Tibial artery (tissue), 4 donors: ENCODE measurements around the gene CCIN.

ENCODE experiments used
- DNase-seq, 2 donors: peaks; one replicate each; pipeline ENCODE4 v3.0.0-alpha.2; 2019
- H3K27ac ChIP-seq, 2 donors: fragments of 200-600 bp; sonication (generic) in 1 of 2; 1 replicate in 1 of 2; 2 replicates in 1 of 2; pipeline ENCODE4 v1.5.1; 2018 to 2019; ENCODE audit warnings: mild to moderate bottlenecking in 1 of 2
- H3K27me3 ChIP-seq, 2 donors: fragments of 200-600 bp; sonication (generic) in 1 of 2; one replicate each; pipeline versions ENCODE4 v1.5.1 to v1.6.0; 2016 to 2019
- H3K36me3 ChIP-seq, 3 donors: fragments of 200-600 bp; sonication (generic) in 2 of 3; one replicate each; pipeline ENCODE4 v1.5.1; 2016 to 2019; ENCODE audit warnings: mild to moderate bottlenecking in 2 of 3
- H3K4me1 ChIP-seq, 4 donors: fragments of 200-600 bp; sonication (generic) in 2 of 4; 1 replicate in 3 of 4; 2 replicates in 1 of 4; pipeline ENCODE4 v1.5.1; 2016 to 2019
- H3K4me3 ChIP-seq, 2 donors: fragments of 200-600 bp; sonication (generic) in 1 of 2; 1 replicate in 1 of 2; 2 replicates in 1 of 2; pipeline ENCODE4 v1.5.1; 2018 to 2019; ENCODE audit warnings: mild to moderate bottlenecking in 2 of 2
- H3K9me3 ChIP-seq, 3 donors: fragments of 200-600 bp; sonication (generic) in 1 of 3; one replicate each; pipeline ENCODE4 v1.5.1; 2016 to 2019
- intact Hi-C: fragments of 100-400 bp; cut with DNase I; formaldehyde crosslinking; loops from one replicate; pipeline ENCODE4 v1.15.0; 2023; ENCODE audit warnings: low total_unique reads
- TF ChIP-seq, protein P1 (sequence below), 2 experiments: fragments of 200-600 bp in 1 of 2; fragments of 450-650 bp in 1 of 2; IDR thresholded peaks; one replicate each; pipeline ENCODE4 v1.5.1; 2017 to 2019; ENCODE audit warnings: antibody characterized with exemption in 2 of 2, mild to moderate bottlenecking in 1 of 2, moderate library complexity in 1 of 2

CCIN gene

GRCh38 chr9:36169166-36169565 is at the start of gene CCIN:
CCIN (plus strand) TSS chr9:36169388; CDS start chr9:36169503, 115 bp downstream.
- TF ChIP-seq, protein P1, sequence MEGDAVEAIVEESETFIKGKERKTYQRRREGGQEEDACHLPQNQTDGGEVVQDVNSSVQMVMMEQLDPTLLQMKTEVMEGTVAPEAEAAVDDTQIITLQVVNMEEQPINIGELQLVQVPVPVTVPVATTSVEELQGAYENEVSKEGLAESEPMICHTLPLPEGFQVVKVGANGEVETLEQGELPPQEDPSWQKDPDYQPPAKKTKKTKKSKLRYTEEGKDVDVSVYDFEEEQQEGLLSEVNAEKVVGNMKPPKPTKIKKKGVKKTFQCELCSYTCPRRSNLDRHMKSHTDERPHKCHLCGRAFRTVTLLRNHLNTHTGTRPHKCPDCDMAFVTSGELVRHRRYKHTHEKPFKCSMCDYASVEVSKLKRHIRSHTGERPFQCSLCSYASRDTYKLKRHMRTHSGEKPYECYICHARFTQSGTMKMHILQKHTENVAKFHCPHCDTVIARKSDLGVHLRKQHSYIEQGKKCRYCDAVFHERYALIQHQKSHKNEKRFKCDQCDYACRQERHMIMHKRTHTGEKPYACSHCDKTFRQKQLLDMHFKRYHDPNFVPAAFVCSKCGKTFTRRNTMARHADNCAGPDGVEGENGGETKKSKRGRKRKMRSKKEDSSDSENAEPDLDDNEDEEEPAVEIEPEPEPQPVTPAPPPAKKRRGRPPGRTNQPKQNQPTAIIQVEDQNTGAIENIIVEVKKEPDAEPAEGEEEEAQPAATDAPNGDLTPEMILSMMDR (IDR thresholded peaks at IDR 0.05) = no peak
- no peak within 1 kb of the TSS for H3K4me3 ChIP-seq
- H3K4me1 ChIP-seq = peaks cover 0 to 25% (median 18%) of the 10 kb centered on the region in 4 donors
- H3K9me3 ChIP-seq = no peaks in the 10 kb centered on the region
- DNase-seq = no peak
- H3K27me3 ChIP-seq = peaks cover 0 to 5% of the 10 kb centered on the region in 2 donors
- H3K27ac ChIP-seq = no peak within 1 kb of the TSS
- intact Hi-C loops = loop anchor here (10.0 kb wide), 1 partner anchor 134 kb away; the partner anchor contains the start of gene RECK
- H3K36me3 ChIP-seq = no peaks in the 10 kb centered on the region

DNA sequence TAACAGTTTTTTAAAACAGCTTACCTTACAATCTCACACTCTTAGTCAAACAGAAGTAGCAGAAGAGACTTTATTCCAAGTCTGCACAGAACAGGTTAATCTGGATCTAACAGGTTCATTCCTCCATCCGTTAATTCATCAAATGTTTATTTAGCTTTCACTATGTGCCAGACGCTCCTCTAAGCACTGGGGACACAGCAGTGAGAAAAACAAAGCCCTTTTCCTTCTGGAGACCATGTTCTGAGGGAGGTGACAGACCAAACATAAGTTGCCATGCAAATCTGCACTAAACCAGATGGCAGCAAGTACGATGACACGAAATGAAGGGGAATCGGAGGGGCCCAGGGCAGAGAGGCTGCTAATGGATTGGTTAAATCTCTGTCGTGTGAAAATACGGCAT is 49.7 kb upstream of the CCIN start:
- no peak for DNase-seq
- Histone ChIP-seq H3K27me3 (no peaks in the 10 kb centered on the region), H3K4me3 (no peak overlapping the region), H3K27ac (no peak overlapping the region), H3K36me3 (peaks cover 30 to 70% (median 52%) of the 10 kb centered on the region in 3 donors), H3K4me1 (no peaks in the 10 kb centered on the region), H3K9me3 (no peaks in the 10 kb centered on the region)
- TF ChIP-seq, protein P1 (IDR thresholded peaks at IDR 0.05) = no peak
- intact Hi-C loops = no loop called here

- Histone ChIP-seq H3K27me3 (no peaks in the 10 kb centered on the region), H3K27ac (no peak overlapping the region), H3K36me3 (peaks cover 30 to 78% (median 52%) of the 10 kb centered on the region in 3 donors), H3K4me1 (no peaks in the 10 kb centered on the region), H3K4me3 (no peak overlapping the region), H3K9me3 (no peaks in the 10 kb centered on the region)
- intact Hi-C loops = no loop called here
- TF ChIP-seq, protein P1 (IDR thresholded peaks at IDR 0.05) = no peak
- no peak for DNase-seq
Observed at GRCh38 chr9:36120705-36121104, 48.5 kb upstream of the CCIN start.

- peaks cover 28 to 69% (median 49%) of the 10 kb centered on the region in 3 donors for H3K36me3 ChIP-seq
- TF ChIP-seq, protein P1 (IDR thresholded peaks at IDR 0.05) = no peak
- DNase-seq = no peak
Observed at GRCh38 chr9:36121971-36122370, 47.2 kb upstream of the CCIN start.

GRCh38 chr9:36123515-36123914 is 45.7 kb upstream of the CCIN start:
- intact Hi-C loops = no loop called here
- DNase-seq = no peak
- Histone ChIP-seq H3K4me3 (no peak overlapping the region), H3K27me3 (no peaks in the 10 kb centered on the region), H3K4me1 (no peaks in the 10 kb centered on the region), H3K9me3 (no peaks in the 10 kb centered on the region), H3K36me3 (peaks cover 22 to 55% (median 34%) of the 10 kb centered on the region in 3 donors), H3K27ac (no peak overlapping the region)
- TF ChIP-seq, protein P1 (IDR thresholded peaks at IDR 0.05) = no peak

More at GRCh38 chr9:36121971-36122370, 47.2 kb upstream of the CCIN start:
- intact Hi-C loops = no loop called here
- H3K27ac ChIP-seq = no peak overlapping the region
- H3K4me3 ChIP-seq = no peak overlapping the region
- no peaks in the 10 kb centered on the region for H3K27me3 ChIP-seq
- H3K9me3 ChIP-seq = no peaks in the 10 kb centered on the region
- no peaks in the 10 kb centered on the region for H3K4me1 ChIP-seq
